Tibial artery (tissue), 4 donors: ENCODE data around the gene CUX1.
A peak's percentile ranks its signal among the peaks of the same experiment; 100 is the strongest.
"Not testable (repeated sequence)": the region's sequence is repeated elsewhere in the genome, so short reads cannot be mapped to it uniquely, and the experiment has no call there.

Experiments used
- DNase-seq, 2 donors: peaks; one replicate each; pipeline ENCODE4 v3.0.0-alpha.2; 2019
- H3K27ac ChIP-seq, 2 donors: fragments of 200-600 bp; sonication (generic) in 1 of 2; 1 replicate in 1 of 2; 2 replicates in 1 of 2; pipeline ENCODE4 v1.5.1; 2018 to 2019; ENCODE audit warnings: mild to moderate bottlenecking in 1 of 2
- H3K27me3 ChIP-seq, 2 donors: fragments of 200-600 bp; sonication (generic) in 1 of 2; one replicate each; pipeline versions ENCODE4 v1.5.1 to v1.6.0; 2016 to 2019
- H3K36me3 ChIP-seq, 3 donors: fragments of 200-600 bp; sonication (generic) in 2 of 3; one replicate each; pipeline ENCODE4 v1.5.1; 2016 to 2019; ENCODE audit warnings: mild to moderate bottlenecking in 2 of 3
- H3K4me1 ChIP-seq, 4 donors: fragments of 200-600 bp; sonication (generic) in 2 of 4; 1 replicate in 3 of 4; 2 replicates in 1 of 4; pipeline ENCODE4 v1.5.1; 2016 to 2019
- H3K4me3 ChIP-seq, 2 donors: fragments of 200-600 bp; sonication (generic) in 1 of 2; 1 replicate in 1 of 2; 2 replicates in 1 of 2; pipeline ENCODE4 v1.5.1; 2018 to 2019; ENCODE audit warnings: mild to moderate bottlenecking in 2 of 2
- H3K9me3 ChIP-seq, 3 donors: fragments of 200-600 bp; sonication (generic) in 1 of 3; one replicate each; pipeline ENCODE4 v1.5.1; 2016 to 2019
- intact Hi-C: fragments of 100-400 bp; cut with DNase I; formaldehyde crosslinking; loops from one replicate; pipeline ENCODE4 v1.15.0; 2023; ENCODE audit warnings: low total_unique reads
- TF ChIP-seq, protein P1 (sequence below), 2 experiments: fragments of 200-600 bp in 1 of 2; fragments of 450-650 bp in 1 of 2; IDR thresholded peaks; one replicate each; pipeline ENCODE4 v1.5.1; 2017 to 2019; ENCODE audit warnings: antibody characterized with exemption in 2 of 2, mild to moderate bottlenecking in 1 of 2, moderate library complexity in 1 of 2

CUX1 gene

DNA sequence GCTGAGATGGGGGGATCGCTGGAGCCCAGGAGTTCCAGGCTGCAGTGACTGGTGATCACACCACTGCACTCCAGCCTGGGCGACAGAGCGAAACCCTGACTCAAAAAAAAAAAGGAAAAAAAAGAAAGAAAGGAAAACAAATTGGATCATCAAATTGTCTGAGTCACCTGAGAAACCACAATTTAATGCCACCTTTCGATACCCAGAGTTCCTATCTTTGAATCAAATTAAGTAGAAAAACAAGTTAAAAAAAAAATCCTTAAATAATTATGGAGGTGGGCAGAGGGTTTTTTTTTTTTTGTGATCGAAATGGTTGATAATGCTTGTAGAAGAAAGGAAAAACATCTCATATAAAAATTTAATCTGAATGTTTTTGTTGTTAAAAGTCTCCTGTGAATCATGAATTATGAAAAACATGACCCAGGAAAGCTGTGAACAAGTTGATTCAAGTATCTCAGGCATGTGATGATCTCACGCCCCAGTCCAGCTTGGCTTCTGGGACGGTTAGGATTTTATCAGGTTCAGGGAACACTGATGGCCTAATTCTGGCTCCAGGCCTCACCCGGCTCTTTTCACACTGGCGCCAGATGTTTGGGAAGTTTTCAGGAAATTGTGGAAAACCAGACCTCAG, 25.3 kb upstream of the CUX1 start:
- Histone ChIP-seq H3K36me3 (no peaks in the 10 kb centered on the region), H3K9me3 (peaks cover 0 to 7% (median 0%) of the 10 kb centered on the region in 3 donors), H3K4me3 (no peak overlapping the region), H3K27me3 (no peaks in the 10 kb centered on the region), H3K27ac (no peak overlapping the region), H3K4me1 (no peaks in the 10 kb centered on the region)
- DNase-seq: peak in 1 of 2 donors; percentile 59
- TF ChIP-seq, protein P1, sequence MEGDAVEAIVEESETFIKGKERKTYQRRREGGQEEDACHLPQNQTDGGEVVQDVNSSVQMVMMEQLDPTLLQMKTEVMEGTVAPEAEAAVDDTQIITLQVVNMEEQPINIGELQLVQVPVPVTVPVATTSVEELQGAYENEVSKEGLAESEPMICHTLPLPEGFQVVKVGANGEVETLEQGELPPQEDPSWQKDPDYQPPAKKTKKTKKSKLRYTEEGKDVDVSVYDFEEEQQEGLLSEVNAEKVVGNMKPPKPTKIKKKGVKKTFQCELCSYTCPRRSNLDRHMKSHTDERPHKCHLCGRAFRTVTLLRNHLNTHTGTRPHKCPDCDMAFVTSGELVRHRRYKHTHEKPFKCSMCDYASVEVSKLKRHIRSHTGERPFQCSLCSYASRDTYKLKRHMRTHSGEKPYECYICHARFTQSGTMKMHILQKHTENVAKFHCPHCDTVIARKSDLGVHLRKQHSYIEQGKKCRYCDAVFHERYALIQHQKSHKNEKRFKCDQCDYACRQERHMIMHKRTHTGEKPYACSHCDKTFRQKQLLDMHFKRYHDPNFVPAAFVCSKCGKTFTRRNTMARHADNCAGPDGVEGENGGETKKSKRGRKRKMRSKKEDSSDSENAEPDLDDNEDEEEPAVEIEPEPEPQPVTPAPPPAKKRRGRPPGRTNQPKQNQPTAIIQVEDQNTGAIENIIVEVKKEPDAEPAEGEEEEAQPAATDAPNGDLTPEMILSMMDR (IDR thresholded peaks at IDR 0.05): no peak
- intact Hi-C loops: no loop called here

DNA sequence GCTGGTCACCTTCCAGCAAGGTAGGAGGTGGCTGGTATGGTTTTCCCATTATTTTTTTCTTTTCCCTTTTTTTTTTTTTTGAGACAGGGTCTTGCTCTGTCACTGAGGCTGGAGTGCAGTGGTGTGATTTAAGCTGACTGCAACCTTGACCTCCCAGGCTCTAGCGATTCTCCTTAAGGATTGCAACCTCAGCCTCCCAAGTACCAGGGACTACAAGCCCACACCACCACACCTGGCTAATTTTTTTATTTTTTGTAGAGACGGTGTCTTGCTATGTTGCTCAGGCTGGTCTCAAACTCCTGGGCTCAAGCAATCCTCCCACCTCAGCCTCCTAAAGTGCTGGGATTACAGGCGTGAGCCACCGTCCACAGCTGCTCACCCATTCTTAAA, 24.7 kb upstream of the CUX1 start:
- H3K27me3 ChIP-seq, H3K36me3 ChIP-seq, DNase-seq, intact Hi-C loops, H3K4me3 ChIP-seq, H3K9me3 ChIP-seq, H3K27ac ChIP-seq, H3K4me1 ChIP-seq: not testable (repeated sequence)

DNA sequence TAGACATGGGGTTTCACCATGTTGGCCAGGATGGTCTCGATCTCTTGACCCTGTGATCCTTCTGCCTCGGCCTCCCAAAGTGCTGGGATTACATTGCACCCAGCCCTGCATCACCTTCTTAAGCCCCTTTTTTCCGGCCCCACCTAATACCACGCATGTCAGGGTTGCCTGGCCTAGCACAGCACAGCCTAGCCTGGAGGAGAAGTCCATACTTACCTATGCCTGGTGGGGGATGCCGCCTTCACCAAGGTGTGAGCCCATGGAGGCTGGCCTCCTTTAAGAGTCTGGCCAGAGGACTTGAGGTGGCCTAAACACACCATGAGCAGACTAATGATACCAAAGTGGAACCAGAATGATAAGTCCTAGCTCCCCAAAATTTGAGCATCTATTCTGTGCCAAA, 22.0 kb upstream of the CUX1 start:
- Histone ChIP-seq H3K4me3 (no peak overlapping the region), H3K9me3 (no peaks in the 10 kb centered on the region), H3K4me1 (no peaks in the 10 kb centered on the region), H3K36me3 (no peaks in the 10 kb centered on the region), H3K27ac (no peak overlapping the region), H3K27me3 (peaks cover 0 to 7% of the 10 kb centered on the region in 2 donors)
- intact Hi-C loops: no loop called here
- DNase-seq: no peak
- TF ChIP-seq, protein P1 (IDR thresholded peaks at IDR 0.05): no peak

DNA sequence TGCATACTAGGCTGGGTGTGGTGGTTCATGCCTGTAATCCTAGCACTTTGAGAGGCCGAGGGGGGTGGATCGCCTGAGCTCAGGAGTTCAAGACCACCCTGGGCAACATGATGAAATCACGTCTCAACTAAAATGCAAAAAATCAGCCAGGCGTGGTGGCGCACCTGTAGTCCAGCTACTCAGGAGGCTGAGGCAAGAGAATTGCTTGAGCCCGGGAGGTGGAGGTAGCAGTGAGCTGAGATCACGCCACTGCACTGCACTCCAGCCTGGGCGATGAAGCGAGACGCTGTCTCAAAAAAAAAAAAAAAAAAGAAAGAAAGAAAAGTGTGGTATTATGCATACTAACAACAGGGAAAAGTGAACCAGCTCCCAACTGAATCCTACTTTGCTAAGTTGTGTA, 19.3 kb upstream of the CUX1 start:
- H3K4me1 ChIP-seq, DNase-seq, H3K36me3 ChIP-seq, intact Hi-C loops, H3K27ac ChIP-seq, H3K9me3 ChIP-seq, H3K4me3 ChIP-seq: not testable (repeated sequence)
- peaks cover 0 to 16% of the 10 kb centered on the region in 2 donors for H3K27me3 ChIP-seq

DNA sequence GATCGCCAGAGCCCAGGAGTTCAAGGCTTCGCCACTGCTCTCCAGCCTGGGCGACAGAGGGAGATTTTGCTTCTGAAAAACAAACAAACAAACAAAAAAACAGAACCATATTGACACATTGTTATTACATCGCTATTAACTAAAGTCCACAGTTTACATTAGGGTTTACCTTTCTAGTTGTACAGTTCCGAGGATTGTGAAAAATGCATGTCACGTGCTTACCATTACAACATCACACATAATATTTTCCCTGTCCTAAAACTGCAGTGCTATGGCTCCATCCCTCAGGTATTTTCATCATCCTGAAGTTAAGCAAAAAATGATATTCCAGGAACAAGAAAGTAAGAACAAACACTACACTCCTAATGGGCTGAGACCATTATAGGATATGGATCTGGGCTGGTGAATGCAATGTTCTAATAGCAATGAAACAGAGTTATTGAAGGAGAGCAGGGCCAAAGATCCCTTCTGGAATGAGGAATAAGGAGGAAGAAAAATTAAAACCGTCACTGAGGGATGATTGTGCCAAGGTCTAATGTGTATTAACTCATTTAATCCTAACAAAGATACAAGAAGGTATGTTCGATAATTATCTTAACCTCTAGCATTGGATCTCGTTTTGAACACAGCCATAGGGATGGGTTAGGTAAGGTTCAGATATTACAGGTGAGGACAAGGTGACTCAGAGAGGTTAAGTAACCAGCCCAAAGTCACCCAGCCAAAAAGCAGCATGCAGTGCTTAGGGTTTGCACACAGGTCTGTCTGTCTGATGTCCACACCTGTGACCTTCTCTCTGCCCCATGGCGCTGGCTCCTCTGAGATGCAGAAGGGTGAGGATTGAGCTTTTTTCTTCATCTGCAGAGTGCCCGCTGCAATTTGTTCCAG, 14.0 kb upstream of the CUX1 start:
- DNase-seq: no peak
- Histone ChIP-seq H3K4me3 (no peak overlapping the region), H3K27ac (no peak overlapping the region), H3K27me3 (peaks cover 0 to 38% of the 10 kb centered on the region in 2 donors), H3K9me3 (no peaks in the 10 kb centered on the region), H3K36me3 (no peaks in the 10 kb centered on the region), H3K4me1 (no peaks in the 10 kb centered on the region)
- intact Hi-C loops: loop anchor here (10.0 kb wide), 1 partner anchor 109 kb away; no protein-coding TSS in a partner anchor
- TF ChIP-seq, protein P1 (IDR thresholded peaks at IDR 0.05): no peak

DNA sequence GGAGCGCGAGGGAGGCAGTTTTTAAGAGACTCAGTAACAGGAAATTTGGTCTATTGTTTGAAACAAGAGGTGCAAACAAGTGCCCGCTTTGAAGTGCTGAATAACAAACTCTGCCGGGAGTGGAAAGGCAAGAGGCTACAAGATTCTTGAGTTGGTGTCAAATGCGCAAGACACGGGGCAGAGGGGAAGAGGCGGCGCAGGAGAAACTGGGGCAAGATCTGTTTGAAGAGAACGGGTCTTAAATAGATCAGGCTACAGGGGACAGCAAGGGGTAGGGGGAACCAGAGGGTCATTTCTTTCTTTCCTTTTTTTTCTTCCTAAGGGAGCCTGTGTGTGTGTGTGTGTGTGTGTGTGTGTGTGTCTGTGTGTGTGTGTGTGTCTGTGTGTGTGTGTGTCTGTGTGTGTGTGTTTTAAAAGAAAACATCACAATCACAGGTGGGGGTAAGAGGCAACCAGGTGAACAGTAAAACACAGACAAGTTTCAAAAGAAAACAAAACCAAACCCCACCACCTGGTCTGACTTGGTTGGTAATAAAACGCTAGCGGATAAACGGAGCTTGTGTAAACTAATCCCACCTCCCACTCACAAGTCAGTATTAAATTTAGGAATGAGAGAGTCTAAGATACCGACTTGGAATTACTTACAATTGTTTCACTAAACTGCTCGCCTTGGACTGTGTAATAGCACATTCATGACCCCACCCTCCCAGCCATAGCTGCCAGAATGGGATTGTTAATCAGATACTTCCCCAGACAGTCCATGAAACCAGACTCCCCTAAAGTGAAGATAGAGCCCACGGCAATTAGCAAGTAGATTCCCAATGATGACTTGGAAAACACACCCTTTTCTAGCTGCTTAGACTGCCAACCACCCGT, 13.1 kb upstream of the CUX1 start:
- H3K4me1 ChIP-seq: no peaks in the 10 kb centered on the region
- no peak overlapping the region for H3K27ac ChIP-seq
- no peaks in the 10 kb centered on the region for H3K9me3 ChIP-seq
- no peak overlapping the region for H3K4me3 ChIP-seq
- peaks cover 0 to 32% of the 10 kb centered on the region in 2 donors for H3K27me3 ChIP-seq
- no peaks in the 10 kb centered on the region for H3K36me3 ChIP-seq
- intact Hi-C loops: loop anchor here (10.0 kb wide), 1 partner anchor 110 kb away; no protein-coding TSS in a partner anchor
- no peak for DNase-seq
- TF ChIP-seq, protein P1 (IDR thresholded peaks at IDR 0.05): no peak
